ENCODE measurements around the gene ASB7. TPM values are rescaled to one million over a fixed set of nuclear protein-coding genes. Genes with fewer than 3 reads are reported as not detected.

The ASB7 gene
- total RNA-seq, 1 donor from 2014 or later: 18.3 TPM

DNA sequence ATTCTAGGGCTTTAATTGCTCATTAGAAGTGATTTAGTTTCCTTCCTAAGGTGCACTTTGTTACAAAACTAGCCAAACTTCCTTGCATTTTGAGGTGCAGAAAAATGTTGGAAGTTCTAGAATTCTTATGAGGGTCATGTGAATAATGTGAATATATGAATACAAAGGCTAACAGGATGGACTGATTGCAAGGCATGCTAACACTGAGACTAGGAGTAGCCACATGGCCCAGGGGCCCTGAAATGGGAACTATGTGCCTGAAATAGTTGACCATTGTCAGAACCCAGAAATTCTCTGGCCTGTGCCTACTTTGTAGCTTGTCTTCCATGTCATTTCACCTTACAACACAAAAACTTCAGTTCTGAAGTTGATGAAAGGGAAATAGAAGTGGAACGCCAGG is 10.8 kb downstream of the ASB7 start:
- Histone ChIP-seq H3K79me2 (ENCODE audit: low read depth) (peaks cover 7% of the 10 kb centered on the region), H3K4me3 (no peak overlapping the region), H2AFZ (replicated peaks) (no peak overlapping the region), H3K4me1 (no peaks in the 10 kb centered on the region), H3K9me3 (ENCODE audit: low read depth) (no peaks in the 10 kb centered on the region), H3K27ac (no peak overlapping the region), H4K20me1 (ENCODE audit: low read depth) (peaks cover 10% of the 10 kb centered on the region), H3K36me3 (peaks cover 7% of the 10 kb centered on the region), H3K27me3 (no peaks in the 10 kb centered on the region), H3K4me2 (no peak overlapping the region), H3F3A (ENCODE audit: low read depth) (no peaks in the 10 kb centered on the region), H3K9ac (no peak overlapping the region)
- TF ChIP-seq, protein P1, sequence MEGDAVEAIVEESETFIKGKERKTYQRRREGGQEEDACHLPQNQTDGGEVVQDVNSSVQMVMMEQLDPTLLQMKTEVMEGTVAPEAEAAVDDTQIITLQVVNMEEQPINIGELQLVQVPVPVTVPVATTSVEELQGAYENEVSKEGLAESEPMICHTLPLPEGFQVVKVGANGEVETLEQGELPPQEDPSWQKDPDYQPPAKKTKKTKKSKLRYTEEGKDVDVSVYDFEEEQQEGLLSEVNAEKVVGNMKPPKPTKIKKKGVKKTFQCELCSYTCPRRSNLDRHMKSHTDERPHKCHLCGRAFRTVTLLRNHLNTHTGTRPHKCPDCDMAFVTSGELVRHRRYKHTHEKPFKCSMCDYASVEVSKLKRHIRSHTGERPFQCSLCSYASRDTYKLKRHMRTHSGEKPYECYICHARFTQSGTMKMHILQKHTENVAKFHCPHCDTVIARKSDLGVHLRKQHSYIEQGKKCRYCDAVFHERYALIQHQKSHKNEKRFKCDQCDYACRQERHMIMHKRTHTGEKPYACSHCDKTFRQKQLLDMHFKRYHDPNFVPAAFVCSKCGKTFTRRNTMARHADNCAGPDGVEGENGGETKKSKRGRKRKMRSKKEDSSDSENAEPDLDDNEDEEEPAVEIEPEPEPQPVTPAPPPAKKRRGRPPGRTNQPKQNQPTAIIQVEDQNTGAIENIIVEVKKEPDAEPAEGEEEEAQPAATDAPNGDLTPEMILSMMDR (IDR thresholded peaks at IDR 0.05): no peak
- TF ChIP-seq EZH2phosphoT487 (IDR thresholded peaks at IDR 0.05) (no peak), EZH2 (IDR thresholded peaks at IDR 0.05) (no peak)
- peaks cover 13% of the 10 kb centered on the region for H3K36me3 Mint-ChIP-seq
- no peak overlapping the region for H3K27ac Mint-ChIP-seq
- H3K27me3 Mint-ChIP-seq (ENCODE audit: insufficient read depth, low read depth): no peaks in the 10 kb centered on the region
- no peak for DNase-seq (ENCODE audit: low spot score)
- H3K4me1 Mint-ChIP-seq: no peaks in the 10 kb centered on the region
- H3K4me3 Mint-ChIP-seq: no peak overlapping the region
- H3K9me3 Mint-ChIP-seq: no peaks in the 10 kb centered on the region

DNA sequence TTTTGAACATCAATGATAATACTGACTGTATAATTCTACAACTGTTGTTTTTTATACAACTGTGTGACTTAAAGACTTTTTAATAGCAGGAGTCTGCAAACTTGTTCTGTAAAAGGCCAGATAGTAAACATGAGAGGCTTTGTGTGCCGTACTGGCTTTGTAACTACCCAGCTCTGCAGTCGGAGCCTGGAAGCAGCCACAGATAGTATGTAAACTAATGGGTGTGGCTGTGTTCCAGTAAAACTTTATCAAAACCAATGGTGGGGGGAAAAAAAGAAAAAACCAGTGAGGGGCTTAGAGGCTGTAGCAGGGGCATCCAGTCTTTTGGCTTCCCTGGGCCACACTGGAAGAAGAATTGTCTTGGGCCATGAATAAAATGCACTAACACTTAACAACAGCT is 11.9 kb downstream of the ASB7 start:
- Histone ChIP-seq H3F3A (ENCODE audit: low read depth) (no peaks in the 10 kb centered on the region), H3K9ac (no peak overlapping the region), H4K20me1 (ENCODE audit: low read depth) (peaks cover 3% of the 10 kb centered on the region), H3K36me3 (peaks cover 7% of the 10 kb centered on the region), H3K27ac (no peak overlapping the region), H3K9me3 (ENCODE audit: low read depth) (no peaks in the 10 kb centered on the region), H3K27me3 (no peaks in the 10 kb centered on the region), H3K4me1 (no peaks in the 10 kb centered on the region), H3K4me3 (no peak overlapping the region), H2AFZ (replicated peaks) (no peak overlapping the region), H3K79me2 (ENCODE audit: low read depth) (no peaks in the 10 kb centered on the region), H3K4me2 (no peak overlapping the region)
- DNase-seq (ENCODE audit: low spot score): no peak
- Mint-ChIP-seq H3K4me3 (no peak overlapping the region), H3K36me3 (peaks cover 17% of the 10 kb centered on the region), H3K27ac (no peak overlapping the region), H3K4me1 (no peaks in the 10 kb centered on the region), H3K9me3 (no peaks in the 10 kb centered on the region), H3K27me3 (ENCODE audit: insufficient read depth, low read depth) (no peaks in the 10 kb centered on the region)
- TF ChIP-seq EZH2 (IDR thresholded peaks at IDR 0.05) (no peak), EZH2phosphoT487 (IDR thresholded peaks at IDR 0.05) (no peak)
- TF ChIP-seq, protein P1 (IDR thresholded peaks at IDR 0.05): no peak

DNA sequence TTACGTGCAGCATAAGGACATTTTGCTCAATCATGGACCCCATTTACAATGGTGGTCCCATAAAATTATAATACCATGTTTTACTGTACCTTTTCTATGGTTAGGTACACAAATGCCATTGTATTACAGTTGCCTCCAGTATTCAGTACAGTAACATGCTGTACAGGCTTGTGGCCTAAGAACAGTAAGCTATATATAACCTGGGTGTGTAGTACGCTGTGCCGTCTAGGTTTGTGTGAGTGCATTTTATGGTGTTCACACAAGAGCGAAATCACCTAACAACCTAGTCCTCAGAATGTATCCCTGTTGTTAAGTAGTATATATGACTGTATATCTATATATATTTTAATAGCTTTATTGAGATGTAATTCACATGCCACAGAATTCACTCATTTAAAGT is 12.5 kb downstream of the ASB7 start:
- H3K4me2 ChIP-seq: no peak overlapping the region
- no peaks in the 10 kb centered on the region for H3K4me1 Mint-ChIP-seq

More for the DNA sequence above, 12.5 kb downstream of the ASB7 start:
- H3K27me3 Mint-ChIP-seq (ENCODE audit: insufficient read depth, low read depth): no peaks in the 10 kb centered on the region
- H3K9me3 Mint-ChIP-seq: no peaks in the 10 kb centered on the region
- Histone ChIP-seq H3K9me3 (ENCODE audit: low read depth) (no peaks in the 10 kb centered on the region), H3K27ac (no peak overlapping the region), H3K4me1 (no peaks in the 10 kb centered on the region), H3K4me3 (no peak overlapping the region), H3F3A (ENCODE audit: low read depth) (no peaks in the 10 kb centered on the region), H2AFZ (replicated peaks) (no peak overlapping the region), H3K79me2 (ENCODE audit: low read depth) (no peaks in the 10 kb centered on the region), H3K36me3 (peaks cover 7% of the 10 kb centered on the region), H3K9ac (no peak overlapping the region), H3K27me3 (no peaks in the 10 kb centered on the region), H4K20me1 (ENCODE audit: low read depth) (peaks cover 3% of the 10 kb centered on the region)
- H3K36me3 Mint-ChIP-seq: peaks cover 18% of the 10 kb centered on the region
- no peak overlapping the region for H3K4me3 Mint-ChIP-seq
- TF ChIP-seq, protein P1 (IDR thresholded peaks at IDR 0.05): no peak
- TF ChIP-seq EZH2phosphoT487 (IDR thresholded peaks at IDR 0.05): no peak
- TF ChIP-seq EZH2 (IDR thresholded peaks at IDR 0.05): no peak
- DNase-seq (ENCODE audit: low spot score): no peak
- H3K27ac Mint-ChIP-seq: no peak overlapping the region
